Measurements from ENCODE around the gene NOL12.

- no peak for TF ChIP-seq CTCF (IDR thresholded peaks at IDR 0.05; ENCODE audit: insufficient read depth, low read length)
- TF ChIP-seq POLR2AphosphoS5 (IDR thresholded peaks at IDR 0.05; ENCODE audit: low read depth), result no peak
- no peak for TF ChIP-seq REST (IDR thresholded peaks at IDR 0.05; ENCODE audit: insufficient replicate concordance, low read depth)
- no peak for TF ChIP-seq GABPA (IDR thresholded peaks at IDR 0.05; ENCODE audit: low read depth)
Measured at GRCh38 chr22:37732699-37733607, 46.8 kb downstream of the NOL12 start.
